Raji (cell line): ENCODE data around the gene GRN.

Experiments used
- POLR2A ChIP-seq: IDR thresholded peaks from 2 replicates; pipeline ENCODE4 v1.6.1; 2011; ENCODE audit warnings: low read depth, low read length, control low read depth; ENCODE audit not compliant: insufficient read depth

Gene GRN

GRCh38 chr17:44315760-44316731 is 29.1 kb upstream of the GRN start:
- no peak for TF ChIP-seq POLR2A

- peak; percentile 28; the same call in 1 of the 2 replicates for TF ChIP-seq POLR2A
These were observed 27.6 kb upstream of the GRN start for GRCh38 chr17:44317545-44317944.

- 0 out of 2 replicates have a peak, but pooled peaks have one; percentile 16 for TF ChIP-seq POLR2A
These were observed 26.8 kb upstream of the GRN start for GRCh38 chr17:44318077-44318892.

GRCh38 chr17:44320066-44320465 is 25.0 kb upstream of the GRN start:
- no peak for TF ChIP-seq POLR2A

- no peak for TF ChIP-seq POLR2A
These were observed 23.6 kb upstream of the GRN start for GRCh38 chr17:44321246-44322120.

GRCh38 chr17:44322236-44322895 is 22.7 kb upstream of the GRN start:
- no peak for TF ChIP-seq POLR2A

- no peak for TF ChIP-seq POLR2A
These were observed 21.6 kb upstream of the GRN start for GRCh38 chr17:44323359-44324091.

GRCh38 chr17:44324092-44324570 is 21.0 kb upstream of the GRN start:
- no peak for TF ChIP-seq POLR2A

GRCh38 chr17:44324571-44325275 is 20.4 kb upstream of the GRN start, which contains the start of gene SLC25A39:
SLC25A39 (minus strand) TSS chr17:44324823; CDS start chr17:44323562, 1,261 bp downstream.
- peak; percentile 85 for TF ChIP-seq POLR2A

- peak; percentile 61 for TF ChIP-seq POLR2A
These were observed 18.1 kb upstream of the GRN start for GRCh38 chr17:44326861-44327444.

GRCh38 chr17:44327715-44328449 is 17.2 kb upstream of the GRN start:
- TF ChIP-seq POLR2A: no peak
